ENCODE measurements around the gene SHISA5.
A peak's percentile ranks its signal among the peaks of the same experiment; 100 is the strongest.
"Not testable (repeated sequence)": the region's sequence is repeated elsewhere in the genome, so short reads cannot be mapped to it uniquely, and the experiment has no call there.

SHISA5 gene

GRCh38 chr3:48478626-48479555 is 25.1 kb downstream of the SHISA5 start:
- no peak for FAIRE-seq
- DNase-seq (ENCODE audit: low spot score) = no peak

DNA sequence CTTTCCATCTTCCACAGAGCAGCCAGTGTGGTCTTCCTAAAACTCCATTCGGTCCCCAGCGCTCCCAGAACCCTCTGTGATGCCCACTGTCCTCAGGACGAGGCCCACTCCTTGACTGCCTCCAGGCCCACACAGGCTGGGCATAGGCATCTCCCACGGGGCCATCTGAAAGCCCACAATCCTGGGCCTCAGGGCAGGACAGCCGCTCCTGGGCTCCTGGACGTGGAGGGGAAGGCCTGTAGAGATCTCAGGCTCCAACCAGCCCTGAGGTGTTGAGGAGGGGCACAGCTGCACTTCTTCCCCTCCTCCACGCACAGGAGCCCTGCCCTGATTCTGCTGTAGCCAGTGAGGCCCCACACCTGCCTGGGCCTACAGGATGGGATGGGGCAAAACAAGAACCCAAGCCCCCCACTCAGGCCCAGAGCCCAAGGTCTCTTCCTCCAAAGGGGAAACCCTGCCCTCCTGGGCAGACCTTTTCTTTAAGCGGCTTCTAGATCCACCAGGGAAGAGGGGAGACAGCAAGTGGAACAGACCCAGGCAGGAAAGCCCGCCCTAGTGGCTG is 25.9 kb downstream of the SHISA5 start:
- no peak for DNase-seq (ENCODE audit: low spot score)
- no peak for FAIRE-seq

DNA sequence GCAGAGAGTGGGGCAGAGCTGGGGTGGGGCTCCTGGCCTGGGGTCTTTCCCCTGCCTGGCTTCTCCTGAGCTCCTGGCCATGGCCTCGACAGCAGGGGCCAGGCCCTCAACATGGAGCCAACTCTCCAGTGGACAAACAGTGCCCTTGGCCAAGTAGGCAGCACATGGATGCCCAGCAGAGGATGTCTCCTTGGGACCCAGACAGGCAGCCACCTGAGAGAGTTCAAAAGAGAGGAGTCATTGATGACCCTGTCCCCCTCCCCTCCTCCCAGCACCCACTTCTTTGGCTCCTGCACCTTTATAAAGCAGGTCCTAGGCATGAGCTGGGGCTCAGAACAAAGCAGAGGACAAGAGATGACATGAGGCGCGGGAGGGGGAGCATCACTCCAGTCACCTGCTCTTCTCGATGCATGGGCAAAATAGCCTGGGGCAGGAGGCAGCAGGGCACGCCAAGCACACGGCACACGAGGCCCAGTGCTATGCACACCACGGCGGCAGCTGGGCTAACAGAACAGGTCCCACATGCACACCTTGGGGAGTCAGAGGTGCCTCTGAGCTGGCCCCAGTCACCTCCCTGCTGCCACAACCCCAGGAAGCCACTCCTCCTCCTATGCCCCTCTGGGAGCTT is 27.4 kb downstream of the SHISA5 start:
- DNase-seq (ENCODE audit: low spot score) = no peak
- FAIRE-seq = no peak

DNA sequence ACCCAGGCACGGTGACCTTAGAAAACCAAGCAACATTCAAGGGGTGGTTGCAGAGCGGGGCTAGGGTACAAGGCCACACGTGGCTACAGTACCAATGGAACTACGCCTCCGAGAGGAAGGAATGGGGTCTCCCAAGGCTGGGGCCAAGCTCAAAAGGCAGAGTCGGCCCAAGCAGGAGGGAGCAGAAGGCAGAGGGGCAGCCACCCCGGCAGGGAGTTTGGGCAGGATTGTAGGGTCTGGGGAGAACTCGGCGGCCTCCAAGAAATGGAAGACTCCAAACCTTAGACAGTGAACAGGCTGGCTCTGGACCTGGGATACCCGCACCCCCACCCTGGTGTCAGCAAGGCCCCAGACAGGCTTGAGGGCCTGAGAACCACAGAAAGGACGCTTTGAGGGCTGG is 28.8 kb downstream of the SHISA5 start:
- FAIRE-seq (no peak), DNase-seq (ENCODE audit: low spot score) (no peak)

- no peak for FAIRE-seq
- no peak for DNase-seq (ENCODE audit: low spot score)
These were observed 29.4 kb downstream of the SHISA5 start for GRCh38 chr3:48474619-48475018.

DNA sequence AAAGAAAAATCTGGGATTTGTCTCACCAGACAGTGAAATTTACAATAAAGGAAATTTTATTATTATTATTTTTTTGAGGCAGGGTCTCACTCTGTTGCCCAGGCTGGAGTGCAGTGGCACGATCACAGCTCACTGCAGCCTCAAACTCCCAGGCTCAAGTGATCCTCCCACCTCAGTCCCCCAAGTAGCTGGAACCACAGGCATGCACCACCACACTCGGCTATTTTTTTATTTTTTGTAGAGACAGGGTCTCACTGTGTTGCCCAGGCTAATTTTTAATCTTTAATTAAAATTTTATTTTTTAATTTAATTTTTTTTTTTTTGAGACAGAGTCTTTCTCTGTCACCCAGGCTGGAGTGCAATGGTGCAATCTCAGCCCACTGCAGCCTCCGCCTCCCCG is 29.9 kb downstream of the SHISA5 start:
- FAIRE-seq; DNase-seq (ENCODE audit: low spot score): not testable (repeated sequence)

- FAIRE-seq (no peak), DNase-seq (ENCODE audit: low spot score) (no peak)
These were observed 30.4 kb downstream of the SHISA5 start for GRCh38 chr3:48473617-48473952.

DNA sequence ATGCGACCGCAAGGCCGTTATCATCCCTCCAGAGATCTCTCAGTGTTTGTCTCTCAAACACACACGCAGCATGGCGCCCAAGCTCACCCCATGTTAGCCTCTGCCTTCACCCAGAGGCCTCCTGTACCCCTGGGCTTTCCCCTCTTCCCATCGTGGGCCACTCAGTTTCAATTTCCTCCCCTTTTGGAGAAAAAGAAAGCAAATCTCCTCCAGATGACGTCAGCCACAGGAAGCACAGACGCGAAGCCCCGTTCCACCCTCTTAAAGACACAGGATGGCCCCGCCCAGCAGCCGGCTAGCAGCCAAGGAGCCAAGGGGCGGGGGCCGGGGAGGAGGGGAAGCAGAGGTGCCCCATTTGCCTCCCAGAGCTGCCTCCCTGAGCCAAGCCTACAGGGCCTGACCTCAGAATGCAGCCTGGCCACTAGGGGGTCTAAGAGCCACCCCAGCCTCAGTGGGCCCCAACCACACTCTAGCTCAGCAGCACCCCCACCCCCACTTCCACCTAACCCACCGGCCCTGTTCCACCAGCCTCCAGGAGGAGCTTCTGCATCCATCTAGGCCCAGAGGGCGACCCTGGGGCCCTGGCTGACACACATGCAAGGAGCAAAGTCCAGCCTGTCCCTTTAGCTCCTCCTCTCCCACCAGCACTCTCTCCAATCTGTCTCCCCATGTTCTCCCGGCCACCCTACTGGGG is 30.9 kb downstream of the SHISA5 start:
- DNase-seq (ENCODE audit: low spot score) (peak; percentile 83), FAIRE-seq (peak; percentile 73)

- FAIRE-seq = no peak
- no peak for DNase-seq (ENCODE audit: low spot score)
These were observed 31.4 kb downstream of the SHISA5 start for GRCh38 chr3:48472673-48472922.

DNA sequence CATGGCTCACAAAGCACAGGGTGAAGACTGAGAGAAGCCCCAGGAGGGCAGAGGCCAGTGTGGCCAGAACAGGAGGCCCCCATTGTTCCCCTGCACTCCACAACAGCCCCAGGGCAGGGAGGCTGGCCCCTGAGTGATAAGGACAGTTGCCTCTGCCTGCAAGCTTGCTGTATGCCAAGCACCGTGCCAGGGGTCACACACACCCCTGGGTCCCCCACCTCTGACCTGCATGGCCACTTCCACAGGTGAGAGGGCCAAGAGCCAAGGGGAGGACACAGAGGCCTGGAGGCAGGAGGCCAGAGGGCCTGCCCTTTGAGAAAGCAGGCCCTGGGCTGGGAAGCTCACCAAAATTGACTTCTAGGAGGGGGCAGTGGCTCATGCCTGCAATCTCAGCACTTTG is 33.7 kb downstream of the SHISA5 start:
- FAIRE-seq (no peak), DNase-seq (ENCODE audit: low spot score) (no peak)

DNA sequence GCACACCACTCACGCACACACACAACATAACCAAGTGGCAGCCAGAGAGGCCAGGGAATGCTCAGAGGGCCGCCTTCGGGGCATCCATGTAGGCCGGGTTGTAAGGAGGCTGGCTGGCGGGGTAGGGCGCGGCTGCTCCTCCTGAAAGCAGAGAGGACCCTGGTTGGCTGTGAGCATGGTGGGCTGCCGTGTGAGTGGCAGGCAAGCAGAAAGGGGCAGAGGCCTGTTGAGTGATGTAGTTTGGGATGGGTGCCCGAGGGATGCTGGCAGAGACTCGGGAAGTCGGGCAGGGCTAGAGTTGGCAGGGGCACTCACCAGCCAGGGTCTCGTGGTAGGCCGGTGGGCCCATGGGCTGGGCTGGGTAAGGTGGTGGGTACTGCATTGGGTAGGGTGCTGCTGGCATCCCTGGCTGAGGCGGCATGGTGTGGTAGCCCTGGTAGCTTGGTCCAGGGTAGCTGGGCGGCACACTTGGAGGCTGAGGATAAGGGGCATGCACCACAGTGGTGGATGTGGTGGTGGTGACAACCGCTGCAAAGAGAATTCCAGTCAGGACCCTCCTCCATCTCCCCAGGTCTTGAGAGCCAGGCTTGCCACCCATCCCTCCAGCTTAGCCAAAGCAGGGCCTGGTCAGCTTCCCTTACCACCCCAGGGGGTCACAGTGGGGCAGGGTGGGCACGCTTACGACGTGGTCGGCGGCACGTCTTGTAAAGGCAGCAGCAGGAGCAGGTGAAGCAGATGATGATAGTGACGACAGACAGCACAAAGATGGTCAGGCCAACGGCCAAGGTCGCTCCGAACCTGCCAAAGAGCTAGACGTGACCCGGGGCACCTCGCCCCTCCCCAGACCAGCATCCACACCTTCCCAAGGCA is 34.7 kb downstream of the SHISA5 start:
- DNase-seq (ENCODE audit: low spot score) (no peak), FAIRE-seq (no peak)

GRCh38 chr3:48468329-48468731 is 35.6 kb downstream of the SHISA5 start:
- FAIRE-seq = no peak
- DNase-seq (ENCODE audit: low spot score) = no peak

DNA sequence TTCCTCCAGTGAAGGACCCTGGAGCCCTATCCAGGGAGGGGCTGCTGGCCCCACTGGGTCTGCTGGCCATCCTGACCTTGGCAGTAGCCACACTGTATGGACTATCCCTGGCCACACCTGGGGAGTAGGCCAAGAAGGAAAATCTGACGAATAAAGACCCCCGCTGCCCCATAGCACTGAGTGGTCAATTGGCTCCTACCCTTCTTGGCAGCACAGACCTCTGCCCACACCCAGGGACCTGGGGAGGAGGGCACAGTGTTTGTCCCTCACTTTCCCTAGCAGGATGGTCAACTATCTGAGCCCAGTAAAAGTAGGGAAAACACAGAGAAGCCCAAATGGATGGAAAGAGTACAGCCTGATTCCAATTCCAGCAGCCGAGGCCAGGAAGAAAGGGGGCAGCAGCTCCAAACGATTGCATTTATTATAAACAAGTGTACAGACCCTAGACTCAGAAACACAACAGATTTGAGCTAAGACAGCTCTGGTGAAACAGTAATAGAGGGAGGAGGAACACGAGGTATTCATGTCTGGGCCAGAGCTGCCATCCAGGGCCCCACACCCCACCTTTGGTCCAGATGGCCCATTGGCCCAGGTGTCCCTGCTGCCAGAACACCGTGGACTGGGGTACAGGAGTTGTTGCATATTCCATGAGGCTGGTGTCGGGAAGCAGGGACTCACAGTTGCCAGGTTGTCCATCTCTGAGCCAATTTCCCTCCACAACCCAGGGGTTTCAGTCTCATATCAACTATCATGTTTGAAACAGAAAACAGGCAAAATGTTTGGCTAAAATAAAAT is 36.3 kb downstream of the SHISA5 start:
- no peak for FAIRE-seq

DNA sequence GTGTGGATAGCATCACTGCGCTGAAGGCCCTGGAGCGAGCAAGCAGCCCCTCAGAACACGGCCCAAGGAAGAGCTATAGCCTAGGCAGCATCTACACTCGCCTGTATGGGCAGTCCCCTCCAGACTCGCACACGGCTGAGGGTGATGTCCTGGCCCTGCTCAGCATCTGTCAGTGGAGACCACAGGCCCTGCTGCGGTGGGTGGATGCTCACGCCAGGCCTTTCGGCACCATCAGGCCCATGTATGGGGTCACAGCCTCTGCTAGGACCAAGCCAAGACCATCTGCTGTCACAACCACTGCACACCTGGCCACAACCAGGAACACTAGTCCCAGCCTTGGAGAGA is 36.9 kb downstream of the SHISA5 start:
- DNase-seq (ENCODE audit: low spot score) (no peak), FAIRE-seq (no peak)

More for the DNA sequence above, 36.3 kb downstream of the SHISA5 start:
- DNase-seq (ENCODE audit: low spot score) = no peak

- DNase-seq (ENCODE audit: low spot score) (no peak), FAIRE-seq (no peak)
These were observed 37.4 kb downstream of the SHISA5 start for GRCh38 chr3:48466386-48467109.

- DNase-seq (ENCODE audit: low spot score) = peak; percentile 99
These were observed 38.2 kb downstream of the SHISA5 start for GRCh38 chr3:48465531-48466378.

GRCh38 chr3:48465237-48465530 is 38.8 kb downstream of the SHISA5 start:
- FAIRE-seq (no peak), DNase-seq (ENCODE audit: low spot score) (no peak)

More at GRCh38 chr3:48465531-48466378, 38.2 kb downstream of the SHISA5 start:
- FAIRE-seq = peak; percentile 93

DNA sequence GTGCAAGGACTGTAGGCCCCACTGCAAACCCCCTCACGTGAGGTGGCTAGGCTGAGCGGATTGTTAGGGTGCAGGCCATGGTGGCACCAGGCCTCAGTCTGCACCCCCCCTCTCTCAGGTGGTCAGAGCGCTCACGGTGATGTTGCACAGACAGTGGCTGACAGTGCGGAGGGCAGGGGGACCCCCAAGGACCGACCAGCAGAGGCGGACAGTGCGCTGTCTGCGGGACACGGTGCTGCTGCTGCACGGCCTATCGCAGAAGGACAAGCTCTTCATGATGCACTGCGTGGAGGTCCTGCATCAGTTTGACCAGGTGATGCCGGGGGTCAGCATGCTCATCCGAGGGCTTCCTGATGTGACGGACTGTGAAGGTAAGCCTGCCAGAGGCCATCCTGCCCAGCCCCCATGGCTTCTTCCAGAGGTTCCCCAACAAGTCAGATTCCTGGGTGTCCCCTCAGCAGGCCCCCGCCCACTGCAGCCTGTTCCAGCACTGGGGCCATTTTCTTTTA is 39.2 kb downstream of the SHISA5 start:
- FAIRE-seq (no peak), DNase-seq (ENCODE audit: low spot score) (no peak)

GRCh38 chr3:48463703-48464102 is 40.3 kb downstream of the SHISA5 start:
- FAIRE-seq = no peak
- DNase-seq (ENCODE audit: low spot score) = no peak

All from RCC 7860 (cell line).